Activated CD4-positive, CD25-positive, alpha-beta regulatory T cell treated with anti-CD3 and anti-CD28 coated beads, Interleukin-2, amount 50 U/mL, for 72 hours (primary cell): ENCODE data around the gene HBD.
"Not testable (repeated sequence)": the region's sequence is repeated elsewhere in the genome, so short reads cannot be mapped to it uniquely, and the experiment has no call there.

Source experiments
- DNase-seq: peaks from one replicate; pipeline ENCODE4 v3.0.0; 2021

HBD gene

DNA sequence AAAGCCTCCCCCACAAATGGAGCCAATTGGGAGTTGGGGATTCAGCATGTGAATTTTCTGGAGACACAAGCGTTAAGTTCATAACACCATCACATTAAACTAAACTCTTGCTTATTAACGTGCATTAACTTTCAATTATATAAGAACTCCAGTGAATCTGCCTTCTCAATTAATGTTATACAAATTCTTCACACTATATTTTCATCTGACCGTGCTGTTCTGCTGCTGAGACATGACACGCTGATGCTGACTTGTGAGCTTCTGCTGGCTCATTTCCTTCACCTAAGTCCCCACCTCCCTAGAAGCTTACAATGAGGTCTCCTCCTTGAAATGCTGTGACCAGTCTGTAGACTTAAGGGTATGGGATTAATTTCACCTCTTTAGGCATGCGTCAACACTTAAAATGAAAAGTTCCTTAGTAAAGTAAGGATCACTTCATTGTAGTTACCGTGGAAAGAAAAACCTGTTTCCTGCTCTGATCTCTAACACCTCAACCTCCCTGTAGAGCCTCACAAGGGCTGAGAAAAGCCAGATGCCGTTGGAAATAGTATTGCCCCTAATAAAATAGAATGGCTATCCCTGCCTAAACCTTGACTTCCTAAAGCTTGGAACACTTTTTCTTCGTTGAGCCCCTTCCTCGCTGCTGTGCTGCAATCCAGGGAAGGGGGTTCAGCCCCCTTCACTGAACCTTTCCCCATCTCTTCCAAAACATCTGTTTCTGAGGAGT is 18.1 kb upstream of the HBD start:
- no peak for DNase-seq

DNA sequence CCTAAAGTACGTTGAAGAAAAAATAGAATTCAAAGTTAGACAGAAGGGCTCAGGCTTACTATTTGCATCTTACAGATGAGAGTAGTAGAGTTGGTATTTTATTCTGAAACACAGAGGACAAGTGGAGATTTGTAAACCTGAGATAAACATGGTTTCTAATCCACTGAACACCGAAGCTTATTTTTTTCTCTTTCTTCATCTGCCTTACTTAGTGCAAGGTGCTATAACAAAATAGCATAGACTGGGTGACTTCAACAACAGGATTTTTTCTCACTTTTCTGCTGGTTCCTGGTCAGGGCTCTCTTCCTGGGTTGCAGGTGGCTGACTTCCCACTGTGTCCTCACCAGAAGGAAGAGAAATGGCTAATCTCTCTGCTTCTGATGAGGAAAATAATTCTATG is 17.5 kb upstream of the HBD start:
- no peak for DNase-seq

DNA sequence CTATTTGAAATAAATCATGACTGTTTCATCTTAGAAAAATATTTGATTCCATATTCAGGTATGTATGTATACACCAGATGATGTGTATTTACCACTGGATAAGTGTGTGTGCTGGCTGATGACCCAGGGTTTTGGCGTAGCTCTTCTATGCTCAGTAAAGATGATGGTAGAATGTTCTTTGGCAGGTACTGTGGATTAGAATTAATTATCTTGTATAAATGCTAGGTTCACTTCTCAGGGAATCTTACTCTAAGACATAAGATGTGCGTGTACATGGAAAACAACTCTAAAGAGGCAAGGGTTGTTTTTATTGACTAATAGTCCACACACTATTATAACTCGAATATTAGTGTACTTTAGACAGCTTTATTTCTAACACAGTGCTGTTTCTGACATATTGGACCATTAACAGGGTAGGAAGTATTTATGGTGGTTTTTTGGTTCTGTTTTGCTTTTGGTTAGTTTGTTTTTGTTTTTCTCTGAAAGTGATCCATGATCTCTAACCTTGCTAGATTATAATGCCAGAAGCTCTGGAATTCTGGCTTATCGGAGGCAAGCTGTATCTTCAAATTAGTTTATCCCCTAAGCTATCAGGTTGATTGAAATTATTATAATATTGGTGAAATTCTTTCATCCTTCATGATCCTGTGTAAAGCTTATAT is 16.4 kb upstream of the HBD start:
- DNase-seq, result no peak

DNA sequence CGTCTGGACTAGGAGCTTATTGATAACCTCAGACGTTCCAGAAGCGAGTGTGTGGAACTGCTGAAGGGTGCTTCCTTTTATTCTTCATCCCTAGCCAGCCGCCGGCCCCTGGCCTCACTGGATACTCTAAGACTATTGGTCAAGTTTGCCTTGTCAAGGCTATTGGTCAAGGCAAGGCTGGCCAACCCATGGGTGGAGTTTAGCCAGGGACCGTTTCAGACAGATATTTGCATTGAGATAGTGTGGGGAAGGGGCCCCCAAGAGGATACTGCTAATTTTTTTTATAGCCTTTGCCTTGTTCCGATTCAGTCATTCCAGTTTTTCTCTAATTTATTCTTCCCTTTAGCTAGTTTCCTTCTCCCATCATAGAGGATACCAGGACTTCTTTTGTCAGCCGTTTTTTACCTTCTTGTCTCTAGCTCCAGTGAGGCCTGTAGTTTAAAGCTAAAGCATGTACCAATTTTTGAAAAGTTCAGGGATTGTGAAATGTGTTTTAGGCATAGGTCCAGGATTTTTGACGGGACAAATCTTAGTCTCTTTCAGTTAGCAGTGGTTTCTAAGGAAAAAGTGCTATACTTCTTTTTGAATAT is 15.6 kb upstream of the HBD start, which contains the start of gene HBG1:
HBG1 (minus strand) TSS at position 51 of the 590 bp plus-strand sequence. CDS start 53 bp downstream, outside the sequence.
- DNase-seq, result not testable (repeated sequence)

DNA sequence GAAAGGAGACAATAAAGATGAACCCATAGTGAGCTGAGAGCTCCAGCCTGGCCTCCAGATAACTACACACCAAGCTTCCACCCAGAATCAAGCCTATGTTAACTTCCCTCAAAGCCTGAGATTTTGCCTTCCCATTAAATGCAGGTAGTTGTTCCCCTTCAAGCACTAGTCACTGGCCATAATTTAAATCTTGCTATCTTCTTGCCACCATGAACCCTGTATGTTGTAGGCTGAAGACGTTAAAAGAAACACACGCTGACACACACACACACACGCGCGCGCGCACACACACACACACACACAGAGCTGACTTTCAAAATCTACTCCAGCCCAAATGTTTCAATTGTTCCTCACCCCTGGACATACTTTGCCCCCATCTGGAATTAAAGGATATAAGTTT is 14.2 kb upstream of the HBD start:
- DNase-seq, result not testable (repeated sequence)

DNA sequence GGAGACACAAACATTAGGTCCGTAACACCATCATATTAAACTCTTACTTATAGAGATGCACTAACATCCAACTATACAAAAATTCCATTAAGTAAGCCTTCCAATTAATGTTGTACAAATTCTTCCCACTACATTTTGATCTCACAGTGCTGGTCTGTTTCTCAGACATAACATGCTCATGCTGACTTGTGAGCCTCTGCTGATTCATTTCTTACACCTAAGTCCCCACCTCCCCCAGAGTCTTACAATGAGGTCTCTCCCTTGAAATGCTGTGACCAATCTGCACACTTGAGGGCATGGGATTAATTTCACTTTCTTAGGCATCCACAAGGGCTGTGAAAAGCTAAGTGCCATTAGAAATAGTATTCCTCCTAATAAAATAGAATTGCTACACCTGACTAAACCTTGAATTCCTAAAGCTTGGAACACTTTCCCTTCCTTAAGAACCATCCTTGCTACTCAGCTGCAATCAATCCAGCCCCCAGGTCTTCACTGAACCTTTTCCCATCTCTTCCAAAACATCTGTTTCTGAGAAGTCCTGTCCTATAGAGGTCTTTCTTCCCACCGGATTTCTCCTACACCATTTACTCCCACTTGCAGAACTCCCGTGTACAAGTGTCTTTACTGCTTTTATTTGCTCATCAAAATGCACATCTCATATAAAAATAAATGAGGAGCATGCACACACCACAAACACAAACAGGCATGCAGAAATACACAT is 13.3 kb upstream of the HBD start:
- DNase-seq, result no peak

DNA sequence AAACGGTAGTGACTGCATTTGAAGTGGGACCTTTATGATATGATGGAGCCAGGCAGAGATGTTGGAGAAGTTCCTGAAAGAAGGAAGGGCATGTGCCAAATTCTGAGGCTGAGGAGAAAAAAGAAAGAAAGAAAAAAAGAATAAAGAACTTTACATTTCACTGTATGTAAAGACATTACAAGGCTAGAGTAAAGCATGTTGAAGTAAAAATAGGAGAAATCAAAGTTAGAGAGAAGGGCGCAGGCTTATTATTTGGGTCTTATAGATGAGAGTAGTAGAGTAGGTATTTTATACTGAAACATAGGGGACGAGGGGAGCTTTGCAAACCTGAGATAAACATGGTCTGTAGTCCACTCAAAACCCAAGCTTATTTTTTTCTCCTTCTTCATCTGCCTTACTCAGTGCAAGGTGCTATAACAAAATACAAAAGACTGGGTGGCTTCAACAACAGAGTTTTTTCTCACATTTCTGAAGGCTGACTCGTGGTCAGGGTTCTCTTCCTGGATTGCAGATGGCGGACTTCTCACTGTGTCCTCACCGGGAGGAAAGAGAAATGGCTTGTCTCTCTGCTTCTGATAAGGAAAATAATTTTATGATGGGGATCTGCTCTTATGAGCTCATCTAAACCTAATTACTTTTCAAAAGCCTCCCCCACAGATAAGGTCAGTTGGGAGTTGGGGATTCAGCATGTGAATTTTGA is 12.6 kb upstream of the HBD start:
- no peak for DNase-seq

DNA sequence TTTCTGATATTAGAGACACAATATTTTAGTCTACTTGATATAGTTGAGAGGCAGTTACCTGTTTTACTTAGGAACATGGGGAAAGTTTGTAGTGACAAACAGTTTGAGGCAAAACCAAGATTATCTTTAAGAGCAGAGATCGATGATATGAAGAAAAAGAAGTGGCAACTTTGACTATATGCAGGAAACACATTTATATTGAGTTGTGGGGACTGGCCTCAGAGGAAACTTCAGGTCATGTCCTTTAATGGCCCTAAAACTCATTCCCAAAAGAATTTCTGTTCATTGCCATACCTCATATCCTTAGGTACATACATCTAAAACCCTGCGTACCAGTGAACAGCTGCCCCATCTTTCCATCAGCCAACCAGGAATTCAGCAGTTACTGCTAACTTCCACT is 10.9 kb upstream of the HBD start:
- no peak for DNase-seq

DNA sequence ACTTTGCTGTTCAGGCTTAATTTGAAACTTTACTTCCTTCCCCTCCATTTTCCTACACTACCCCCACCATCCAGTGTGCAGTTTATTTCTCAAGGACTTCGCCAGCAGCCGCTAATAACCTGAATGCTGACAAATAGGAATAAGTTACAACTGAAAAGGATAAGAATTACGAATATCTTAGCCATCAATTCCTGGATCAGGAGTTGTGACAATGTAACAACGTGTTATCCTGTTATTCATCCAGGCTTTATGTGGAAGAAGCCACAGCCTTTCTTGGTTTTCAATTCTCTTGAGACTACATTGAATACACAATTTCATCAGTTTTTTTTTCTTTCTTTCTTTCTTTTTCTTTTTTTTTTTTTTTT is 9.5 kb upstream of the HBD start:
- DNase-seq, result no peak

DNA sequence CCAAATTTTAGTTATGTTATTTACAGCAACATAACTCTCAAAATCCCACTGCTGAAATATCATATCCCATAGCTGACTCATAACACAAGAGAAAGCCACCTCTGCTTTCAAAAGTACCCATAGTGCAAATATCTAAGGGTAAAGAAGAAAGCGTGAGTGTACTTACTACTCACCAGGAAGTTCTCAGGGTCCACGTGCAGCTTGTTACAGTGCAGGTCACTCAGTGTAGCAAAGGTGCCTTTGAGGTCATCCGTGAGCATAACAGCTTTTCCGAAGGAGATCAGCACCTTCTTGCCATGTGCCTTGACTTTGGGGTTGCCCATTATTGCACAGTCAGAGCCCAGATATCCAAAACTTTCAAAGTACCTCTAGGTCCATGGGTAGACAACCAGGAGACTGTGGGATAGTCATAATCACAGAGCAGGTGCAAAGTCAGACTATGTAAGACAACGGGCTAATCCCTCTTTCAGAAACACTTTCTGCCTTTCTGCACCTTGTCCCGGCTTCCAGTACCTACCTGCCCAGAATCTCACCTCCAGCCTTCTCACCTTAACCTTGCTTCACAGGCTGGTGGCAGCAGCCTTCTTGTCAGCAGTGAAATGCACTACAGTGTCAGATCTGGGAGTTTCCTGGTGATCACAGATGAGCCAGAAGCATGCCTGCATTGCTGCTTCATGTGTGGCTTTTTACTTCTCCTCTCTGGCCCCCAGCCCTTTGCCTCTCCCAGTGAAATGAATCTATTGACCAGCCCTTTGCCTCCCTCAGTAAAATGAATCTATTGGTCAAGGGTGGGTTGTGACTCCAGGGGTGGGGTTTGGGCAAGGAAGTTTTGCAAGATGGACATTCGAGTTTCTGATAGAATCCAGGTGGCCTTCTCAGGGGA is 8.9 kb upstream of the HBD start:
- DNase-seq, result no peak

DNA sequence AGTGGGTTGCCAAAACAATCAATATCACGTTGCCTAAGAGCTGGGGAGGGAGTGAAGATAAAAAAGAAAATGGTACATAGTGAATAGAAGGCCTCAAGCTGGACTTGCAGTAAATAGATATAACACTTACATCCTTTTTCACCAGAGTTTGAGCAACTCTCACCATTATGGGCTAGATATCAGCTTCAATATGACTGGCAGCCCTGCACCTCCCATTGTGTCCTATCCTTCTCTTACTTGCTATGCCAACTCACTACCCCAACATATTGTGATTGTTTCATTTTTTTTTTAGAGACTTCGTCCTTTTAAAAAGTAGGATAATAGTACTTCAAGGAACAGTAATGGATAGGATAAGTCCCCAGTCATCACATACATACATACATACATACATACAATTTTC is 7.9 kb upstream of the HBD start:
- no peak for DNase-seq

DNA sequence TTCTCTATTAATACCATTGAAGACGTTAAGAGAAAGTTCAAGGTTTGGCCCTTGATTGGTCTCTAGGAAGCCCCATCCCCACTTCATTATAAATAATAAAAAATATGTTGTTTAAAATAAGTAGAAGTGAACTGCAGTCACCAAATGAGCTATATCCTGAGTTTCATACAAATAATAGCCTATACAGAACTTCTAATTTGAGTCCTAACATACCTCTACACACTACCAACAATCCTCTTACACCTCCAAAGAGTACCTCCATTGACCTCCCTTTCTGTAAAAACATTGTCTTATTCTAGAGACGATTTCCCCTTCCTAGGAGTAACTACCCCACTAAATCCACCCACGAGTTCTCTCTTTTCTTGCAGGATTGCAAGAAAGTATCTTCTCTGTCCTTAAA is 7.2 kb upstream of the HBD start:
- DNase-seq, result no peak

DNA sequence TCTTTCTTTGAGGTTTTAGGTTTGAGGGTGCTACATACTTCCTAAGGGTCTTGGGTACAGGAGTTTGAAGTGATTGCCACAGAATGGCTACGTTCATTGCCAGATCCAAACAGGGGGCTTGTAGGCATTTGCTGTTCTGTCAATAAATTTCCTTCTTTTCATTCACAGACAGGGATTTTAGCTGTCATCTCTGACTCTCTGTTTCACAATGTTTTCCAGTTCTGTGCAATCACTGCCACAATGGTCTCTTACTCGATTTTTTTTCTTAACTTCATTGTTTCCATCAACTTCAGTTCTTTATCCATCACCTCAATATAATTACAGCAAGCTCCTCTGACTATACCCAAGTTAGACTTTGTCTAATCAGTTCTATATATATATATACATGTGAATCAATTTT is 6.2 kb upstream of the HBD start:
- DNase-seq, result no peak

DNA sequence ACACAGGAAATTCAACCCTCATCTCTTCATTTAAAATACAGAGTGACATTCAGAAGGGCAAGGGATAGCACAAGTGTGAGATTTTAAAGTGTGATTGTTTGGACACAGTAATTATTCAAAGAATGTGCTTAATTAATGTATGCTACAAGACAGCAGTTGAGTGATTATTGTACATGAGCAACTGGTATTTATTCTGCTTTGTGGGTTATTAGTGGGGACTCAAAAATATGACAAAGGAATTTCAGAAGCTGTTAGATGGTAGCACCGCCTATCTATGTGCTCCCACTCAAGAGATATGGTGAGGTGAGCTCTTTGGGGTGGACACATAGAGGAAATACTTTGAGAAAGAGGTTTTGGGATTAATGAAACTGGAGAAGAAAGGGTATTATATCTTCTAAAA is 5.8 kb upstream of the HBD start:
- no peak for DNase-seq

DNA sequence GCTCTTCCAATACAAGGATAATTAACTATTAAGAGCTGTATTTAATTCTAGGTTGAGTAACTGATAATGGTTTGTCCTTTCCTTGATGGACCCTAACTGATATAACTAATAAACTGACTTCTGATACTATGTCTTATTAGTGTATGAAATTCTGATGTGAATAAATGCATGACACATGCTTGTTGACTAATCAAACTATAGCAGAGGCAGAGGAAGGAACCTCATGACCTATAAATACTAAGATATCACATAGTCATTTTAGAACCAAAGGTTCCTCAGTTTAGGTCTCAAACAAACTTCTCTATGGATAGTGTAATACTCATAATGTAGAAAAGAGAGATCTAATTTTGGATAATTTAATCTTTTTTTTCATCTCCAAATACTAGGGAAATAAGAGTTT is 4.8 kb upstream of the HBD start:
- DNase-seq, result no peak

DNA sequence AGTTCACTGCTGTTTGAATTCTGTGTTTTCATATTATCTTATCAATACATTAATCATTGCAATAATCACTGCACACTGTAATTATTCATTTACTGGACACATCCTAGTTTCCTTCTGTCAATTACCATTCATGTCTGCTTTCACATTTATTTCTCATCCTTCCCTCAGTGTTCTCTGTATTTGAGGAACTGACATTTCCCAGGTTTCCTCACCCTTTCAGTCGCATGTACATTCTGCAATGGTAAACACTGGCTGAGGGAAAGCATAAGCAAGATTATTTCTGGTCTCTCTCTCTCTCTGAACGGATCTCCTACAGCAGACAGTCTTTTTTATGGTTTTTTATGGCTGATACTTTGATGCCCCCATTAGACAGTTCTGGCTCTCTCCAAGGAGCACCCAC is 4.2 kb upstream of the HBD start:
- DNase-seq, result no peak

DNA sequence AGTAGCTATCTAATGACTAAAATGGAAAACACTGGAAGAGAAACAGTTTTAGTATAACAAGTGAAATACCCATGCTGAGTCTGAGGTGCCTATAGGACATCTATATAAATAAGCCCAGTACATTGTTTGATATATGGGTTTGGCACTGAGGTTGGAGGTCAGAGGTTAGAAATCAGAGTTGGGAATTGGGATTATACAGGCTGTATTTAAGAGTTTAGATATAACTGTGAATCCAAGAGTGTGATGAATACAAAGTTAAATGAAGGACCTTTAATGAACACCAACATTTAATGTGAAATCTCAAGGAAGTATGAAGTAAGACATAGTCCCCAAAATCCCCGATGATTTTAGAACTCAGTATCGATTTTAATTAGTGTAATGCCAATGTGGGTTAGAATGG is 3.1 kb upstream of the HBD start:
- DNase-seq, result no peak

DNA sequence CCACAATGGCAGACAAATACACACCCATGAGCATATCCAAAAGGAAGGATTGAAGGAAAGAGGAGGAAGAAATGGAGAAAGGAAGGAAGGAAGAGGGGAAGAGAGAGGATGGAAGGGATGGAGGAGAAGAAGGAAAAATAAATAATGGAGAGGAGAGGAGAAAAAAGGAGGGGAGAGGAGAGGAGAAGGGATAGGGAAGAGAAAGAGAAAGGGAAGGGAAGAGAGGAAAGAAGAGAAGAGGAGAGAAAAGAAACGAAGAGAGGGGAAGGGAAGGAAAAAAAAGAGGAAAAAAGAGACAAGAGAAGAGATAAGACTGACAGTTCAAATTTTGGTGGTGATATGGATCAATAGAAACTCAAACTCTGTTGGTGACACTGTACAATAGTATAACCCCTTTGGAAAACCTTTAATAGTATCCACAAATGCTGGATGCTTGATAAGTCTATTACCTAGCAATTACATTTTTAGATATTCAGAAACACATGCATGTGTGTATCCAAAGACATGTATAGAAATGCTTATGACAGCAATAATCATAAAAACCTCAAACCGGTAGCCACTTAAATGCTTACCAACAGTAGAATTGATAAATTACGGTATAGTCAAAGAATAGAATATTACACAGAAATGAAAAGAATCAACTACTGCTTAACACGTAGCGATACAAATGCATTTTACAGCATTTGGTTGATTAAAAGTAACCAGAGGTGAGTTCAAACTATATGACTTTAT is 1.2 kb upstream of the HBD start:
- DNase-seq, result no peak

DNA sequence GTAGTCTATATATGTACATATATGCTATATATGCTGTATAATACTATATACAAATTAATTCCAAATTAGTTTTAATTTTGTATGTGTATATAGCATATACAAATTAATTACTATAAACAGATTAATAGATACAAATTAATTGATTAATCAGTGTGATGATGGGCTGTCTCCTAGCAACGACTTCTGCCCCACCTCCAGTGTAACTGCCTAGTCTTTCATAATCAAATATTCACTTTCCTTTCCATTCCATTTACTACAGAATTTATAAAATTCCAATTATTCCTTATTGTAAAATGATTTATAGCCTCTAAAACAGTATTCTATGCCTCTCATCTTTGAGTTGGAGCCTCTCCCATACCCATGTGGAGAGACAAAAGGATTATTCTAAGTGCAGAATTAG is 976 bp downstream of the HBD start:
- no peak for DNase-seq

DNA sequence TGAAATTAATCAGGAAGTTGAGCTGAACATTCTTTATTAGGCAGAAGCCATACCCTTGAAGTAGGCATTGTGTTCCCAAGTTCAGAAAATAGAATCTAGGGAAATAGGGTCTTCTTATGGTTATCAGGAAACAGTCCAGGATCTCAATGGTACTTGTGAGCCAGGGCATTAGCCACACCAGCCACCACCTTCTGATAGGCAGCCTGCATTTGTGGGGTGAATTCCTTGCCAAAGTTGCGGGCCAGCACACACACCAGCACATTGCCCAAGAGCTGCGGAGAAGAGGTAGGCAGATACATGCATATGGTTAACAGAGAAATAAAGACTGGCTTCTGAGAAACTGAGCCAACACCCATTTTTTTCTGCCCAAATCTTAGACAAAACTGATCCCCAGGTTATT is 1.5 kb downstream of the HBD start:
- DNase-seq, result no peak

DNA sequence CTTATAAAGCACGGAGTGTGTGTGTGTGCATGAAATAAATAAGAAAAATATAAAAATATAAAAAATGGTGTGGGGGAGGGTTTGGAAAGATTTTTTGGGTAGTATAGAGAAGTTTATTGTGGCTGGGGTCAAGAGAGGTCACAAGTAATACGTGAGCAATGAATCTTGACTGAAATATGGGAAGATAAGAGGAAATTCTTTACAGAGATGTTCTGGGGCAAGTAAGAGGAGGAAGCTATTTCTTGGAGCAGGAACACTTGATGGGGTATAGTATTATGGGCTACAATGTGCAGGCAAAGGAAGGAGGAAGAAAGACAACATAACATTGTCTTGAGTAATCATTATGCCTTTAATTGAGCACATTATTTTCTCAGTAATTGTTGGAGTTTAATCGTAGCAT is 2.1 kb downstream of the HBD start:
- no peak for DNase-seq

DNA sequence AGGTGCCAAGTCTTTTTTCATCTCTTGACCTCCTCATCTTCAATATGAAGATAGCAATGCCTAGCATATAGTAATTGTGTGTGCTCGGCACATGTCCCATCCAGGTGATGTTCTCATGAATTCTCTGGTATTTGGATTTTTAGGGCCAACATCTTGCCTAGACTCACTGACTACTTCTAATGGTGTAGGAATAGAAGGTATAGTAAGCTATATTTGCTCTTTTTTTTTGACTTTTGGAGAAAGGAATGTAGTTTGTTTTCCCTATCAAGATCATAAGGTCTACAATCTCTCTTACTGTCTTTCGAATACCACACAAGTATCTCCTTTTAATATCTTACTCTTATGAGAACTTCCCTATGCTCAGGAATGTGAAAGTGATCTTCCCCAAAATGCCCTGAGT is 3.2 kb downstream of the HBD start:
- no peak for DNase-seq
